ENCODE measurements around the gene BECN2.
"Not testable (repeated sequence)": the region's sequence is repeated elsewhere in the genome, so short reads cannot be mapped to it uniquely, and the experiment has no call there.

BECN2 gene

GRCh38 chr1:241979926-241980325 is 22.4 kb downstream of the BECN2 start:
- no peak for DNase-seq

- no peak for DNase-seq
Measured at GRCh38 chr1:241985787-241986186, 28.2 kb downstream of the BECN2 start.

- not testable (repeated sequence) for DNase-seq
Measured at GRCh38 chr1:241988389-241988930, 30.9 kb downstream of the BECN2 start.

- DNase-seq, result no peak
Measured at GRCh38 chr1:241990040-241990439, 32.5 kb downstream of the BECN2 start.

- no peak for DNase-seq
Measured at GRCh38 chr1:241992734-241993133, 35.2 kb downstream of the BECN2 start.

GRCh38 chr1:241994171-241994570 is 36.6 kb downstream of the BECN2 start:
- DNase-seq, result no peak

- no peak for DNase-seq
Measured at GRCh38 chr1:241997401-241997998, 39.9 kb downstream of the BECN2 start.

GRCh38 chr1:241998412-241998921 is 40.9 kb downstream of the BECN2 start:
- no peak for DNase-seq

GRCh38 chr1:241999026-241999425 is 41.5 kb downstream of the BECN2 start, which contains the start of gene MAP1LC3C:
Gene MAP1LC3C (minus strand): TSS chr1:241999098. CDS start chr1:241999008, 90 bp downstream.
- no peak for DNase-seq

- DNase-seq, result no peak
Measured at GRCh38 chr1:242000434-242000833, 42.9 kb downstream of the BECN2 start.

GRCh38 chr1:242002072-242002471 is 44.5 kb downstream of the BECN2 start:
- DNase-seq, result no peak

GRCh38 chr1:242002510-242002909 is 44.9 kb downstream of the BECN2 start:
- DNase-seq, result no peak

- no peak for DNase-seq
Measured at GRCh38 chr1:242004751-242005495, 47.4 kb downstream of the BECN2 start.

- DNase-seq, result no peak
Measured at GRCh38 chr1:242005866-242006535, 48.4 kb downstream of the BECN2 start.

GRCh38 chr1:242006976-242007375 is 49.4 kb downstream of the BECN2 start:
- DNase-seq, result no peak

Measured in NCI-H1105 (cell line).